Measurements from ENCODE around the gene LDB2.

Gene LDB2

GRCh38 chr4:16884673-16885460 lies 13.6 kb downstream of the LDB2 start:
- peak in 1 of 2 donors; percentile 13 for DNase-seq

DNA sequence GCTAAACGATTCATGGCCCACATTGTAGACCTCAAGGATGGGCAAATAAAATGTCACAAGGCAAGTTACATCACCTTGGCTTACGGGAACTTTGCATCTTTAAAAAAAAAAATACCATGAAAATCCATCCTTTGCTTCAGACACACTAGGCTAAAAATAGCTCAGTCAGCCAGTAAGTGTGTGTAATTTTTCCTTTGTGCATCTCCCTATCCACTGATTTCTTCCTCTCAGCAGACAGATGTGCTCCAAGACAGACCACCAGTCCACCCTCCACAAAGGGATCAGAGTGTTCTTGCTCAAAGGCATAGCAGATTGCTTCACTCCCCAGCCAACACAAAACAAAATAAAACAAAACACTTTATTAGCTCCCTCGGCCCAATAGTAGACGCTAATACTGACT lies 14.6 kb downstream of the LDB2 start:
- no peak for DNase-seq

GRCh38 chr4:16881151-16881884 lies 17.1 kb downstream of the LDB2 start:
- no peak for DNase-seq

DNA sequence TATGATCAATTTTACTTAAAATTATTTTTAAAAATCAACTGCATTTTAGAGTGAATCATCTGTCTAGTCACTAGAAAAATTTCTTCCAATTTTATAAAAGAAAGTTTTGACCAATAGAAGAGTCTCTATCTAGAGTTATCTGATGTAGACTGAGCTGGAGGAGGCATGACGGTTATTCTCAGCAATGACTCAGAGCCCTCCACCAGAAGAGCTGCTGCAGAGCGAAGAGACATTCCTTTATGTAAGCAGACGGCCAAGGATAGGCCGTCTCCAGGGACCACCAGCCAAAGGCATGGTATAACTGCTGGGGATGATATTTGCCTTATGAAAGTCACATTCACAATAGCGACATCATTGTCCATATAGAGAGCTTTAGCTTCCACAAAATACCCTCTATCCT lies 23.0 kb downstream of the LDB2 start:
- DNase-seq = no peak

DNA sequence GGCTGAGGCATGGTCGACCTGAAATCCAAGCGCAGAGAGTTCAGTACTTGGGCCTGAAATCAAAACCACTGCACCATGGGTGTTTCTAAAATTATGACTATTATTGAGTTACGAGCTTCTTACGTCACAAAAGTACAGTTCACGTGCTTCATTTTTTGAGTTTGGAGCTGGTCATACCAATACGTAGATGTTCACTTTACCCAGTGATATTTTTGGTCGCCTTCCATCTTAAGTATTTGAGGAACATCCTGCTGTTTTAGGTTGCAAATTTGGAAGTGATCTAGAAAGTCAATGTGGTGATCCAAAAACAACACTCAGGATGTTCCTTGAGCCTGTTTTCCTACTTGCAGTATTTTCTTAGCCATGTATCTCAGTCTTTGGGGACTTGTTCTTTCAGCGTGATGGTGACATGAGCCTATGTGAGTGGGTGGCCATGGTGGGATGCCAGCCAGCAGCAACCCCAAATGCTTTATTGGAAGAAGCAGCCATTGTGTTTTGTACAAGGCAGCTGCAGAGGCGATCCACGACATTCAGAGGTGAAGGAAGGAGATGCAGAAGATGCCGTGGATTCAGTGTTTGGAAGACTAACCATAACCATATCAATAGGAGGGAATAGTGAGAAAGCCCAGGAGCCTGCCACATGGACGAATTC lies 28.7 kb downstream of the LDB2 start:
- no peak for DNase-seq

GRCh38 chr4:16868674-16869073 lies 29.8 kb downstream of the LDB2 start:
- no peak for DNase-seq

- DNase-seq = no peak
These were observed 30.6 kb downstream of the LDB2 start for GRCh38 chr4:16867827-16868226.

DNA sequence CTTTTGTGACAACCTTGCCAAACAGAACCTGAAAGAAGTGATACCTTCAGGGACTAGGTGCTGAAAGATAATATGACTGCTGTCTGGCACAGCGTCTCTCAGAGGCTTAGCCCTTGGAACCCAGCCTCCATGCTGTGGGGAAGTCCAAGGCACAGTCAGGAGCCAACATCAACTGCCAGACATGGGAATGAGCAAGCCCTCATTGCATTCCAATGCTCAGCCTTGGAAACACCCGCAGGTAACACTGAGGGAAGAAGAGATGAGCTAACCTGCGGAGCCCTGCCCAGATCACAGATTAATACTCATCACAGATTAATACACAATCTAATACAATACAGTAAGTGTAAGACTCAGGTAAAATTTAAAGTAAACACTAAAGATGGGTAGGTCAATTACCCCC lies 31.5 kb downstream of the LDB2 start:
- no peak for DNase-seq

DNA sequence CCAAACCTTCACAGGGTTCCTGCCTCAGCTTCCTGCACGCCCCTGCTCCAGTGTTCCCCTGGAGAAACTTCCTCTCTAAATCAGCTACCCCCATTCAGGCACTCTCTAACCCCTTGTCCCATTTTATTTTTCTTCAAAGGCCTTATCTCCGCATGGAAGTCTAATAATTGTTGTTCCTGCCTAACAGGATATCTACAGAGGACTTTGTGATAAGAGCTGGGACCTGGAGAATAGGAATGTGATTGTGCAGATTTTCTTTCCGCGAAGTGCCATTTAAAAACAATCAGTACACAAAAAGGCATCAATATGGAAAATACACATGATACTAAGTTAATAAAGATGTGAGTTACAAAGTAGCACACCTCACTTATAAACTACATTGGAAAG lies 32.6 kb downstream of the LDB2 start:
- DNase-seq = no peak

DNA sequence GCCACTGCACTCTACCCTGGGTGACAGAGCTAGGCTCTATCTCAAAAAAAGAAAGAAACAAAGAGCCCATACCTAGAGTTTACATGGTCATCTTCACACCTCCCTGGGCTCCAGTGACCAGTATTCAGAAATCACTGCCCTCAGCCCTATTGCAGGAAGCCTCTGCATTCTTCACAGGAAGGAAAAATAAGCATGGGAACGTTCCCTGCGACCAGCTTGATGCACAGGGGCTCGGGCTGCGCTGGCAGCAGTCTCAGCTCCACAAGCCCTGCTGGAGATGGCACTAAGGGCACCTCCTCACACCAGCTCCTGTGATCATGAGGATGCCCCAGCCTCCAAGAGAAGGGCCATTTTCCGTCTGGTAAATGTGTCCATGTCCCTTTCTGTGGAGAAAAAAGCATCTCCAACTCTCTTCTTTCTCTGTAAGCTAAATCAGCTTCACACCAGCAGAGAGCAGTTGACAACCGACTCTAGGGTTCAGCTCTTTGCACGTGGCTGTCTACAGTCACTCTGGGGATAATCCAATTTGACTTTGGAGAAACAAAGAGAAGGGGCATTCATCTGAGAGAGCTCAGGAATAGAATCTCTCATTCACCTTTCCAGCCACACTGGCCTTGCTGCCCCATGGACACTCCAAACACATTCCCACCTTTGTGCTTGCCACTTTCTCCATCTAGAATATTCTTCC lies 33.1 kb downstream of the LDB2 start:
- DNase-seq = no peak

- DNase-seq = no peak
These were observed 34.2 kb downstream of the LDB2 start for GRCh38 chr4:16864199-16864598.

GRCh38 chr4:16862697-16863096 lies 35.7 kb downstream of the LDB2 start:
- DNase-seq = no peak

GRCh38 chr4:16860516-16860915 lies 37.9 kb downstream of the LDB2 start:
- DNase-seq = no peak

GRCh38 chr4:16859031-16859430 lies 39.4 kb downstream of the LDB2 start:
- no peak for DNase-seq

- no peak for DNase-seq
These were observed 40.1 kb downstream of the LDB2 start for GRCh38 chr4:16858275-16858752.

DNA sequence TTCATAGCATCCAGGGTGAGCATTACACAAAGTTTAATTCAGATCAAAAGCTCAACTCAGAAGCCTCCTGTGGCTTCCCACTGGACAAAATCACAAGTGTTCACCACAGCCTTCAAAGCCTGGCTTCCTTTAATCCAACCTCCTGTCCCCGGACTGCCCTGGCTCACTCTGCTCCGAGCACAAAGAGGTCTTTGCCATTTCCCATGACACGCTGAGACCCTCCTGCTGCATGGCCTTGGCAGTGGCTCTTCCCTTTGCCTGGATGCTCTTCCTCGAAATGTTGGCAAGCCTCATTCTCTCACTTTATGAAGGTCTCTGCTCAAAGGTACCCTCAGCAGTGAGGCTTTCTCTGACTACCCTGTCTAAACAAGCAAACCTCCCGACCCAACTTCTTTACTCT lies 41.0 kb downstream of the LDB2 start:
- DNase-seq = no peak

GRCh38 chr4:16853640-16854039 lies 44.8 kb downstream of the LDB2 start:
- DNase-seq = no peak

GRCh38 chr4:16852644-16853043 lies 45.8 kb downstream of the LDB2 start:
- DNase-seq = no peak

DNA sequence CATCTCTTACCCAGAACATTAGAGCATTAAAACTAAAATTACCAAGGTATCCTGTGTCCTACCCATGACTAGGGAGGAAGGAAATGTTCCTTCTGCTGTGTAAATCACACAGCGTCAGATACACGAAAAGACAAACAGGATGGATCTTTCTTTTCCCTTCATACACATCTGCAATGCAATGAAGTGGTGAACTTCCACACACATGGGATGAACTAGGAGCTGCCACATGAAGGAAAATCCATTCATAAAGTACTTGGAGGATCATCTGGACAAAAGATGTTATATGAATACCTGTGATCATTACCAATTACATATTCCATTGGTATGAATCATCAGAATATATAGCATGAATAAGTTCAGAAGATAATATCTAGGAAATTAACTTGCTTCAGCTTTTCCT lies 46.2 kb downstream of the LDB2 start:
- no peak for DNase-seq

- no peak for DNase-seq
These were observed 51.8 kb downstream of the LDB2 start for GRCh38 chr4:16846540-16847117.

DNA sequence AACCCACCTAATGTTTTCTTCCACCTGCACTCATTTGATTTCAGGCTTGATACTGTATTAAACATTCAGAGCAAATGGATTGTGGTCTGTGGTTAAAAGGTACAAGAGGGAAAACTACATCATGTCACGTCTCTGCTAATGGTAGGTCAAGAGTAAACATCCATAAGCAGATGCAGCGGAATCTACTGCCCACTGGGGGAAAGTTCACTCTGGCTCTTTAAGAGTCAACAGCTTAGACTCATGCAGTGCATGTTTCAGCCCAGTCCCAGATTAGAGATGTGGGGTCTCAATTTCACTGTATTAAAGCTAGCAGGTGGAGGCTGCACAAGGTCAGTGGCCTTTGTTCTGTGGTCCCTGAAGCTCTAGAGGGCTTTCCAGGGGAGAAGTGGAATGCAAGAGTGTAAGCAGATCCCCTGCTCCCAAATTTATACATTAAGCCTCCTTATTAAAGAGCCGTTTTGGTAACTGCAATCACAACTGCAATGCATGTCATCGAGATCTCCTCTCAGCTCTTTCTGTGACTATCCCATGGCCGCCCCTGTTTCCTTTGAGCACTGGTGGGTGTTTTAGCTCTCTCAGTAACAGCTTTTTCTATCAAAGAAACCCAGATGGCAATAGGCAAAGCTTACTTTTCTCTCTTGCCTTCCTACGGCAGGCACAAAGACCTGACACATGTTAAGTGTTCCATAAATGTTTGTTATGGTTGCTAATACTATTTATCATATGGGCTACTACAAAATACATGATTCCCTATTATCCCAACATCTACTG lies 53.4 kb downstream of the LDB2 start:
- DNase-seq = no peak
